ENCODE measurements around the gene HACD4.

DNA sequence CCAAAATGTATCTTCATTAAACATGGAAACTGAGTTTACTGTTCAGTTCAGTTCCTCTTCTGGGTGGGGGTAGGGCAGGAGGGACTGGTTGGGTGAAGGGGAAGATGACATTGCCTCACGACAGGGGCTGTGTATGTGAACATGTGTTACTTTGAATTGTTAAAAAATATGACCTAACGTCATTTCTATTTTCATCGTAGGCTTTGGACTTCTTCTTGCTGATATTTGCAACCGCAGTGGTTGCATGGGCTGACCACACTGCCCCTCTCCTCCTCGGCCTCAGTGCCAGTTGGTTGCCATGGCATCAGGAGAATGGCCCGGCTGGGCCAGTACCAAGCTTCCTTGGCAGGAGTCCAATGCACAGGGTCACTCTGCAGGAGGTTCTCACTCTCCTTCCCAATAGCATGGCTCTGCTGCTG is 41.5 kb downstream of the HACD4 start:
- no peak for TF ChIP-seq EZH2 (IDR thresholded peaks at IDR 0.05)
- TF ChIP-seq, protein P1, sequence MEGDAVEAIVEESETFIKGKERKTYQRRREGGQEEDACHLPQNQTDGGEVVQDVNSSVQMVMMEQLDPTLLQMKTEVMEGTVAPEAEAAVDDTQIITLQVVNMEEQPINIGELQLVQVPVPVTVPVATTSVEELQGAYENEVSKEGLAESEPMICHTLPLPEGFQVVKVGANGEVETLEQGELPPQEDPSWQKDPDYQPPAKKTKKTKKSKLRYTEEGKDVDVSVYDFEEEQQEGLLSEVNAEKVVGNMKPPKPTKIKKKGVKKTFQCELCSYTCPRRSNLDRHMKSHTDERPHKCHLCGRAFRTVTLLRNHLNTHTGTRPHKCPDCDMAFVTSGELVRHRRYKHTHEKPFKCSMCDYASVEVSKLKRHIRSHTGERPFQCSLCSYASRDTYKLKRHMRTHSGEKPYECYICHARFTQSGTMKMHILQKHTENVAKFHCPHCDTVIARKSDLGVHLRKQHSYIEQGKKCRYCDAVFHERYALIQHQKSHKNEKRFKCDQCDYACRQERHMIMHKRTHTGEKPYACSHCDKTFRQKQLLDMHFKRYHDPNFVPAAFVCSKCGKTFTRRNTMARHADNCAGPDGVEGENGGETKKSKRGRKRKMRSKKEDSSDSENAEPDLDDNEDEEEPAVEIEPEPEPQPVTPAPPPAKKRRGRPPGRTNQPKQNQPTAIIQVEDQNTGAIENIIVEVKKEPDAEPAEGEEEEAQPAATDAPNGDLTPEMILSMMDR (IDR thresholded peaks at IDR 0.05) = no peak
